DLD1 (cell line): ENCODE data around the gene SRPK2.
"Not testable (repeated sequence)": the region's sequence is repeated elsewhere in the genome, so short reads cannot be mapped to it uniquely, and the experiment has no call there.

Experiments
- in situ Hi-C: cut with HindIII; loops from 2 replicates; pipeline ENCODE4 v1.10.0; 2017; ENCODE audit warnings: low sequenced_read_pairs

Gene SRPK2

GRCh38 chr7:105377903-105378302 lies 10.8 kb downstream of the SRPK2 start:
- in situ Hi-C loops, result no loop called here

- in situ Hi-C loops, result no loop called here
These were observed 11.7 kb downstream of the SRPK2 start for GRCh38 chr7:105376908-105377533.

GRCh38 chr7:105369944-105370343 lies 18.8 kb downstream of the SRPK2 start:
- in situ Hi-C loops, result no loop called here

GRCh38 chr7:105367458-105367857 lies 21.3 kb downstream of the SRPK2 start:
- in situ Hi-C loops, result no loop called here

- in situ Hi-C loops, result no loop called here
These were observed 22.9 kb downstream of the SRPK2 start for GRCh38 chr7:105365541-105366534.

- in situ Hi-C loops, result no loop called here
These were observed 24.0 kb downstream of the SRPK2 start for GRCh38 chr7:105364684-105365083.

GRCh38 chr7:105363657-105364056 lies 25.1 kb downstream of the SRPK2 start:
- in situ Hi-C loops, result not testable (repeated sequence)

- in situ Hi-C loops, result not testable (repeated sequence)
These were observed 26.0 kb downstream of the SRPK2 start for GRCh38 chr7:105362685-105363084.

GRCh38 chr7:105361995-105362394 lies 26.7 kb downstream of the SRPK2 start:
- in situ Hi-C loops, result not testable (repeated sequence)

- in situ Hi-C loops, result not testable (repeated sequence)
These were observed 28.6 kb downstream of the SRPK2 start for GRCh38 chr7:105360149-105360548.

GRCh38 chr7:105355701-105356100 lies 33.0 kb downstream of the SRPK2 start:
- in situ Hi-C loops, result no loop called here

- in situ Hi-C loops, result no loop called here
These were observed 34.3 kb downstream of the SRPK2 start for GRCh38 chr7:105354383-105354782.

GRCh38 chr7:105353752-105354328 lies 34.9 kb downstream of the SRPK2 start:
- in situ Hi-C loops, result no loop called here

- in situ Hi-C loops, result no loop called here
These were observed 35.6 kb downstream of the SRPK2 start for GRCh38 chr7:105352901-105353668.

- in situ Hi-C loops, result no loop called here
These were observed 36.6 kb downstream of the SRPK2 start for GRCh38 chr7:105352018-105352612.

GRCh38 chr7:105350906-105351305 lies 37.8 kb downstream of the SRPK2 start:
- in situ Hi-C loops, result no loop called here

GRCh38 chr7:105348177-105348576 lies 40.5 kb downstream of the SRPK2 start:
- in situ Hi-C loops, result not testable (repeated sequence)

- in situ Hi-C loops, result no loop called here
These were observed 42.0 kb downstream of the SRPK2 start for GRCh38 chr7:105346593-105347322.

- in situ Hi-C loops, result no loop called here
These were observed 42.6 kb downstream of the SRPK2 start for GRCh38 chr7:105346138-105346537.

- in situ Hi-C loops, result no loop called here
These were observed 43.0 kb downstream of the SRPK2 start for GRCh38 chr7:105345725-105346124.
